ENCODE data around the gene CRIM1.
A peak's percentile ranks its signal among the peaks of the same experiment; 100 is the strongest.

CRIM1 gene

GRCh38 chr2:36456227-36457175 lies 100.9 kb downstream of the CRIM1 start:
- peak; percentile 54 to 72 (median 65) for DNase-seq

DNA sequence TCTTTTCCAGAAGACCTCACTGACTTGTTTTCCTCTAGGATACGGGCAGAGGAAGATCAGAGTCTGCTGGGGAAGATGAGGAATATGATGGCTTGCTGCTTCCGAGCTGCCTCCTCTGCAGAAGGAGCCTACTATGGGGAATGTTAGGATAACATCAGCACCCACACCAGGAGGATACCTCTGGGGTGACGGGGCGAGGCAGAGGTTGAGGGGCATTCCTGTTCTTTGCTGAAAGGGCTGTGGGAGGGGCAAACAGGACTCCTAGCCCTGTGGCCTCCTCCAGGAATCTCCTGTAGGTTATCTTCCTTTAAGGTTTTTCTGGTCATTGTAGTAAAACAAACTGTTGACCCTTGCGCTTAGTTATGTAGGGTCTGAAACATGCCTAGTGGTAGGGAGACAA lies 102.5 kb downstream of the CRIM1 start:
- DNase-seq, result no peak

DNA sequence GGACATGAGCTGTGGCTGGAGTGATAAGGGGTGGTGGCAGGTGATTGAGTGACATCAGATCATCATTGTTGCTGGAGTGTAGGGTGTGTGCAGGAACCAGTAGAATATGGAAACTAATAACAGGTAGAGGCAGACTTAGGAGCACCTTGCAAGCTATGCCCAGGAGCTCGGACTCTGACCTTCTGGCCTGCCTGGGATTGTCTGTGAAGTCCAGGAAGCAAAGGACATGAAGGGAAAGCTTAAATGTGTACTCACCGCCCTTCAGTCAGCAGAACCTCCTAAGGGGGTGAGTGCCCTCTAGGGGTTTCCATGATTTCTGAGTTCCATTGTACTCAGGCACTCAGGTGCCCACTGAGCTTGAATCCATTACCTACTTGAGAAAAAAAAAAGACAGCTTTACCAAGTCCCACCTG lies 104.2 kb downstream of the CRIM1 start:
- DNase-seq, result no peak

DNA sequence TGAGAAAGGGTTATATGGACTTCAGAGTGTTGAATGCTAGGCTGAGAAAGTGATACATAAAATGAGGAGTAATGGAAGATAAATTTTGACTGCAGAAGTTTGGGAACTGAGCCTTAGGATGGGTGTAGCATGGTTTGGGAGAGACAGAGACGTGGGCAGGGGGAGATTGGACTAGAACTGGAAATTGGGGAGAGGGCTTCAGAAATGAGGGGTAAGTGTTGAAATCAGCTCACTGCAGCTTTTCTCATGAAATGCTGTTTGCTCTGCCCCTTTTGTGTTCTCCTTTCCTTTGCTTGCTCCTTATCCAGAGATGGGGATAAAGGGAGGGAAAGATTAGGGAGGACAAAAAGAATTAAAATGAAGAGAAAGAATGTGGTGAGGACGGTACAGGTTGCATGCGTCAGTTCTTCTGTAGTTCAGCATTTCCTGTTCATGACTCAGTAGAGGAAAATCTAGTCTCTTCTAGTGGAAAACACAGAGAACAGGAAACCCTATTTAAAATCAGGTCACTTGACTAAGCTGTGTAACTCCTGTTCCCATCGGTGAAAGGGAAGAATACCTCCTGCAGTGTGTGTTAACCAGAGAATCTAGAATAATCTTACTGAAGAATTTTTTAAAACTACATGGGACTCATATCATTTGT lies 105.6 kb downstream of the CRIM1 start:
- peak in 1 of 4 experiments; percentile 36 for DNase-seq

DNA sequence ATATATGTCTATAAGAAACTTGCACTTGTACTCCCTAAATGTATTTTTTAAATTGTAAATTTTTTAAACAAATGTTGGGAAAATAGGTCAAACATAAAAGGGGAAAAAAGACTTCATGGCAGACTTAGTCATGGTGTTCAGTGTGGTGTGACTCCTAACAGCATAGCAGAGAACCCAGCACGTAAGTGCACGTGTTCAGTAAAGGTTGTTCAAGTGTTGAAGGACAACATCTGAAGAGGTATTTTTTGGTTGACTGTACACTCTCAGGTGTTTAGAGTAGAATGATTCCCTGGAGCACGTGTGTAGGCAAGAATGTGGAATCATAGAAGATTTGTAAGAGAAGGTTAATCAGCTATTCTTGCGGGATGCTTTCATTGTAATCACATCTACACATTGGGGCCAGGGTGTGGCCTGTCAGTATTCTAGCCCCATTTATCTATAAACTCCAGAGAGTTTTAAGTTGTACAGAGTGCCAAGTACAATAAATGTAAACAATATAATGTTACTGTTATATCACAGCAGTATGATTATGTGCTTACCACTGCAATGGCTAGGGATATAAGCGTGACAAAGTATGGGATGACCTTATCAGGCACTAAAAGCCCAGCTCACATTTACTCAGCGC lies 106.8 kb downstream of the CRIM1 start:
- DNase-seq, result no peak

GRCh38 chr2:36463365-36463764 lies 107.8 kb downstream of the CRIM1 start:
- DNase-seq, result no peak

DNA sequence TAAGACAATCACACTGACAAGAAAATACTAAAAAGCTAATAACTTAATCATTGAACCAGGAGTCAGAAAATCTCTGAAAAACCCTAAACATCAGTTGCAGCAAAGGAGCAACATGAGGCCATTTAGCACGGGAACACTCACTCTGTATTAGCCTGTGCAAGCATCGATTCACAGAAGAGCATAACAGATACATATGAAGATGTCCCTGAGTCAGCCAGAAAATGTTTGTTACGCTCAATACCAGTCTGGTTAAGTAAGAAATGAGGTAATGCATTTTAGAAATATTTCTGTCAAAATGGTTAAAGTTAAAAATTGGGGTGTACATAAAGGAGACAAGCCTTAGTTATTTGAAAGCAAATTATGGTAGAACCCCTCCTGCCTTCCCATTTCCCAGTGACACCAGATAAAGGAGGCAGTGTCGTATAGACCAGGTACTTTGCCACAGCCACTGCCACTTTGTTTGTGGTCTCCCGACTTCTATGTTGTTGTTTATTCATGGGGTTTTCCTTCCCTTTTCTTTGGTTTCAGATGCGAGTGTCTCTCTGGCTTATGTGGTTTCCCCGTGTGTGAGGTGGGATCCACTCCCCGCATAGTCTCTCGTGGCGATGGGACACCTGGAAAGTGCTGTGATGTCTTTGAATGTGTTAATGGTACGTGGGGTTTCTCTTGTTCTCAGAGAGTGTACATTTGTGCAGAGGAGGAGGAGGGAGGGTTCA lies 108.6 kb downstream of the CRIM1 start:
- DNase-seq, result no peak

DNA sequence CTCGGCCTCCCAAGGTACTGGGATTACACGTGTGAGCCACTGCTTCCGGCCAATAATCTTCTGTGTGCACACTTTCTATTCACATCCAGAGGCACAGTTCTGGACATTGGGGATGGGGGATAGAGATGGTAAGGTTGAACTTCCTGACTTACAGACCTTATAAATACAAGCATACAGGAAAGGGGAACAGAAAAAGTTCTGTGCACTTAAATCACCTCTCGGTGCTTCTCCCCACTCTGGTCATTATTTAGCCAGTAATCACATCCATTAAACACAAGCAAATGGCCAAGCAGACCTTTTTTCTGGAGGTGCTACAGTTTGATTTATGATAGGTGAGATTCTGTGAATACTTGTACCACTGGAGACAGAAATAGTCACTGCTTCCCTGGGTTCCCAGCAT lies 110.6 kb downstream of the CRIM1 start:
- no peak for DNase-seq

- peak in 2 of 4 experiments; percentile 21 to 30 for DNase-seq
Measured at GRCh38 chr2:36468463-36469105, 113.0 kb downstream of the CRIM1 start.

DNA sequence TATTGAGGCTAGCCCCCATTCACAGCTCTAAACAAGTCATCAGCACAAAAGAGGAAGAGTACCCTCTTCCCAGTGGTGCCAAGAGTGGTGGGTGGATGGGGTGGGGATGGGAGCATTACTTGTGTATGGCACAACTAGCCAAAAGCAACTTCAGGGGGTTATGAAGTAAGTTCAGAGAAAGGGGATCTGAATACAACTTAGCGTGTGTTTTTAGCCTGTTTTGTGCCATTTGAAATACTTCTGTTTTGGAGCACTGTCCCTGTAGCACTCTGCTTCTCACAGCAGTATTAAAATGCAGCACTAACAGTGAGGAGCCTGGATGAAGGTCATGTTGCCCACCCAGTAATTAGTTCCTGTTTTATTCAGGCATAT lies 113.5 kb downstream of the CRIM1 start:
- peak; percentile 39 to 68 (median 58) for DNase-seq

- peak in 2 of 4 experiments; percentile 43 to 46 for DNase-seq
Measured at GRCh38 chr2:36469710-36470109, 114.1 kb downstream of the CRIM1 start.

GRCh38 chr2:36473230-36473629 lies 117.7 kb downstream of the CRIM1 start:
- peak in 3 of 4 experiments; percentile 13 to 55 (median 53) for DNase-seq

DNA sequence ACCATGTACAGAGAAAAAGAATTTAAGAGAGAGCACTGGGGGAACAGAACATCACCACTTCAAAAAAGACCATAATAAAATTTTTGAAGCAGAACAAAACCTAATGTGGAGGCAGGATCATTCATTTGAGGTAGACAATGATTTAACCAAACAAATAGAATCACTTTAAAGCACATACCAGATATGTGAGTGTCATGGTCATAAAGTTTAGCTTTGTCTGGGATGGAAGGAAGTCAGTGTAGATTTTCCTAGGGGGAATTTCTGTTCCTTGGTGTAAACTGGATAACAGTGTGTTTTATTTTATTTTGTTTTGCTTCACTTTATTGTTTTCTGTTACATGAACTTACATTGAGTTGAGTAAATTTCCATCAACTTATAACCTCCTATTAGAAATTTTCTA lies 120.8 kb downstream of the CRIM1 start:
- DNase-seq, result no peak

- DNase-seq, result peak in 2 of 4 experiments; percentile 26 to 28
Measured at GRCh38 chr2:36477315-36477714, 121.7 kb downstream of the CRIM1 start.

DNA sequence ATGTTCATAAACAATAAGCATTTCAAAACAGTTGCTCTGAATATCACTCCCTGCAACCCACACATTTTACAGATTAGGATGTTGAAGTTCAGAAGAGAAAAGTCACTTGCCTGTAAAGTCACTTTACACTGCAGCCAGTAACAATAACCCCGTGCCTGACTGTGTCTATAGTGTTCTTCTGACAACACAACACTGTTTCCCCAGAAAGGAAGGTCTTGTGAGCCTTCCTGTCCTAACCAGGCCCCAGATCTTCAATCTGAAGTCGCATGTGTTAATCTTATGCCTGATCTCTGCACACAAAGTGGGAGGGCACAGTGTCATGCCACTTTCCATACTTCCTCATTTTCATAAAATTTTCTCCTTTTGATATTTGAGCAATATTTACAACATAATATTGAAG lies 122.2 kb downstream of the CRIM1 start:
- DNase-seq, result peak; percentile 62 to 86 (median 79)

DNA sequence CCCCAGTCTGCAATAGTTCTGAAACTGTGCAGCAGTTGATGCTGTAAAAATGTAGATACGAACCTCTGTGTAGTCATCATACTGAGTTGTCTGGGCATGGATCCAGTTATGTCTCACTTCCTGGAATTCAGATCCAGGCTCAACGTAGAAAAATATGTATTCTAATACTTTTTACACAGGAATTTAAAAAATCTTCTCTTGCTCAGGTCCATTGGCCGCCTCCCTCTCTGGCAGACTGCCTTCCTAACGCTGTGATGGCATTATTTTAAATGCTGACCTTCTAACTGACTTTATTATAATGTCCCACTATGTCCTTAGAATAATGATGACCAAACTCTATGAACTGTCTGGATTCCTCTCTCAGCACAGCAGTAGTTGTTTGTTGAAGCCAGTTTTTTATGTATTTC lies 122.8 kb downstream of the CRIM1 start:
- peak in 3 of 4 experiments; percentile 27 to 55 (median 52) for DNase-seq

GRCh38 chr2:36478999-36479398 lies 123.4 kb downstream of the CRIM1 start:
- peak in 3 of 4 experiments; percentile 11 to 46 (median 38) for DNase-seq

DNA sequence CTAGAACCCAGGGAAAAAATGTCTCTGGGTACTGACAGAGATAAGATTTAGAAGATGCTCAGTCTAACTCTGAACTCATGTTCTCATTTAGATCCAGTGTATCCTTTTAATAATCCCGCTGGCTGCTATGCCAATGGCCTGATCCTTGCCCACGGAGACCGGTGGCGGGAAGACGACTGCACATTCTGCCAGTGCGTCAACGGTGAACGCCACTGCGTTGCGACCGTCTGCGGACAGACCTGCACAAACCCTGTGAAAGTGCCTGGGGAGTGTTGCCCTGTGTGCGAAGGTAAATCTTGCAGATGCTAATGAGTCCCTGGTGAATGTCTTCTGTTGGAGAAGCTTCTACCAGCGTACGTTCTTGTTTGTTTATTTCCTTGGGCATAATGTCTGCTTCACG lies 123.8 kb downstream of the CRIM1 start:
- no peak for DNase-seq

DNA sequence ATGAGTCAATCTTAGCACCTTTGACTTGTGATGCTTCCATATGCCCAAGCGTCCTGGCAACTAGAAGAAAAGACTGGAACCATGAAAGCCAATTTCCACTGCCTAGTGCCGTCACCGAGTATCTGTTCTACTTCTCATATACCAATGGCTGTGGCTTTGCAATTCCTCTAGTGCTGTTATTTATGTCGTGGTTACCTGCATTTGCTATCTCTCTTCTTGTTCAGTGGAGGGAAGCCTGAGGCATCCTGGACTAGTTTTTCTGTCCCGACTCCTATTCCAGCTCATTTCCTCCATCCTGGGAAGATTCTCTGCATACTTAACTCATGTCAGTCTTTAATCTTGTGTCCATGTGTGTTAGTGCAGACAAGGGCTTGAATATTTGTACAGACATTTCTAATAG lies 124.5 kb downstream of the CRIM1 start:
- no peak for DNase-seq

GRCh38 chr2:36480636-36481035 lies 125.1 kb downstream of the CRIM1 start:
- DNase-seq, result no peak

- no peak for DNase-seq
Measured at GRCh38 chr2:36481709-36482108, 126.1 kb downstream of the CRIM1 start.

- no peak for DNase-seq
Measured at GRCh38 chr2:36482576-36483214, 127.1 kb downstream of the CRIM1 start.

All from suppressor macrophage (primary cell).